DLD1 (cell line): Measurements from ENCODE around the gene U2SURP.

Experiments
- in situ Hi-C: cut with HindIII; loops from 2 replicates; pipeline ENCODE4 v1.10.0; 2017; ENCODE audit warnings: low sequenced_read_pairs

U2SURP gene

DNA sequence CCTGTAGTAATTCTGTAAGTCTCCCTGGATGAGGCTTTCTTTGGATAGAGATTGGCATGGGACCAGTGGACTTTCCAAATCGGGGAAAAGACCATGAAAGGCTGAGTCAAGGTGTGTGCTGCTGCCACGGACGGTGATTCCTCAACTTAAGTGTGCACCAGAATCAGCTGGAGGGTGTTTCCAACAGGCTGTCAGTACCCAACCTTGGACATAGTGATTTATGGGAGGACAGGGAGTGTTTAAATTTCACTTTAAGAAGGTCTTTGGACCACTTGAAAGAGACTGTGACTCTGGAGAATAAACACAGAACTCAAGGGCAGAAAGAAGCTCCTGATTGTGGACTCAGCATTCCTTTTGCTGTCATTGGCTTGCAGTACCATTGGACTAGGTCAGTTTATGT is 97.8 kb downstream of the U2SURP start:
- in situ Hi-C loops, result no loop called here

- in situ Hi-C loops, result no loop called here
Measured at GRCh38 chr3:143099690-143100089, 98.3 kb downstream of the U2SURP start.

GRCh38 chr3:143100451-143100850 is 99.1 kb downstream of the U2SURP start:
- in situ Hi-C loops, result no loop called here

GRCh38 chr3:143101792-143102381 is 100.5 kb downstream of the U2SURP start:
- in situ Hi-C loops, result no loop called here

- in situ Hi-C loops, result no loop called here
Measured at GRCh38 chr3:143103652-143104051, 102.3 kb downstream of the U2SURP start.

DNA sequence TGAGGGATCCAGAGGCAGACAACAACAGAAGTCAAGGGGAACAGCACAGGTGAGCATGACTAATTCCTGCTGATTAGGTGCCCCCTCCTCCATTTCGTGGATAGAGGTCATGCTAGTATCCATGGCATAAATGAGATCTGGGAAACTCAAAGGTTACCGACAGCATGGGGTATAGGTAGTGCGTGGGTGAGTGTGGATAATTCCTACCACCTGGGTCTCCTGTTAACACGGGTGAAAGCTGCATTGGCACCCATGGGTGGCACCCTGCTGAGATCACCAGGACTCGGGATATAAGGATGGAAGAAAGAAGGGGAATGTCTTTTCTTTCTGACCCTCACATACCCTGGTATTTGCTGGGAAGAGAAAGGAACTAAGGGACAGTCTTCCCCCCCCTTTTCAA is 103.8 kb downstream of the U2SURP start:
- in situ Hi-C loops, result no loop called here

- in situ Hi-C loops, result no loop called here
Measured at GRCh38 chr3:143109861-143110260, 108.5 kb downstream of the U2SURP start.
